Mammary epithelial cell (primary cell): ENCODE data around the gene TRIO.

Experiments
- EZH2 ChIP-seq: IDR thresholded peaks from 2 replicates; pipeline ENCODE4 v1.6.1; 2012; ENCODE audit warnings: low read length, inconsistent platforms, borderline replicate concordance
- TF ChIP-seq, protein P1 (sequence below), 2 donors: IDR thresholded peaks in 1 of 2; conservative IDR thresholded peaks in 1 of 2; 2 replicates each; pipeline ENCODE4 v1.5.1; 2011 to 2012; ENCODE audit warnings: inconsistent platforms in 2 of 2, low read length in 2 of 2, mild to moderate bottlenecking in 2 of 2, control low read depth in 1 of 2, low read depth in 1 of 2; ENCODE audit not compliant: insufficient read depth in 1 of 2; ENCODE audit errors: extremely low read depth in 1 of 2

DNA sequence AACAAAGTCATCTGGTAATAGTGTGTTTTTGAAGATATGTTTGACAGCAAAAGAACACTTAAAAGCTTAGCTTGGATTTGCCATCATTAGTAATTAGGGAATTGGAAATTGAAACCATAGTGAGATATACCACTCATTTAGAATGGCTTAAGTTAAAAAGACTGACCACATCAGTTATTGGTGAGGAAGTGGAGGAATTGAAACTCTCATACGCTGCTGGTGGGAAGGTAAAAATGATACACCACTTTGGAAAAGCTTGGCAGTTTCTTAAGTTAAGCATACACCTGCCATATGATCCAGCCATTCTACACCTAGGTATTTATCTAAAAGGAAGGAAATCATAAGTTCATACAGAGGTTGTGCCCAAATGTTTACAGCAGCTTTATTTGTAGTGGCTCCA is 213.2 kb downstream of the TRIO start:
- TF ChIP-seq, protein P1, sequence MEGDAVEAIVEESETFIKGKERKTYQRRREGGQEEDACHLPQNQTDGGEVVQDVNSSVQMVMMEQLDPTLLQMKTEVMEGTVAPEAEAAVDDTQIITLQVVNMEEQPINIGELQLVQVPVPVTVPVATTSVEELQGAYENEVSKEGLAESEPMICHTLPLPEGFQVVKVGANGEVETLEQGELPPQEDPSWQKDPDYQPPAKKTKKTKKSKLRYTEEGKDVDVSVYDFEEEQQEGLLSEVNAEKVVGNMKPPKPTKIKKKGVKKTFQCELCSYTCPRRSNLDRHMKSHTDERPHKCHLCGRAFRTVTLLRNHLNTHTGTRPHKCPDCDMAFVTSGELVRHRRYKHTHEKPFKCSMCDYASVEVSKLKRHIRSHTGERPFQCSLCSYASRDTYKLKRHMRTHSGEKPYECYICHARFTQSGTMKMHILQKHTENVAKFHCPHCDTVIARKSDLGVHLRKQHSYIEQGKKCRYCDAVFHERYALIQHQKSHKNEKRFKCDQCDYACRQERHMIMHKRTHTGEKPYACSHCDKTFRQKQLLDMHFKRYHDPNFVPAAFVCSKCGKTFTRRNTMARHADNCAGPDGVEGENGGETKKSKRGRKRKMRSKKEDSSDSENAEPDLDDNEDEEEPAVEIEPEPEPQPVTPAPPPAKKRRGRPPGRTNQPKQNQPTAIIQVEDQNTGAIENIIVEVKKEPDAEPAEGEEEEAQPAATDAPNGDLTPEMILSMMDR (conservative IDR thresholded peaks at IDR 0.05 in 1 of 2, IDR thresholded peaks at IDR 0.05 in 1 of 2; ENCODE audit: extremely low read depth in 1 of 2, insufficient read depth in 1 of 2, low read depth in 1 of 2, low read length in 2 of 2), result no peak
- TF ChIP-seq EZH2, result no peak
